CD4-positive, CD25-positive, alpha-beta regulatory T cell (primary cell): ENCODE measurements around the gene SELENOM. TPM values are rescaled to one million over a fixed set of nuclear protein-coding genes. Genes with fewer than 3 reads are reported as not detected.

Experiments
- ATAC-seq, 2 donors: fragments of 150-1000 bp; cut with Tn5 transposase; one replicate each; pipeline ENCODE4 v1.10.0; 2021; ENCODE audit warnings: low read depth in 2 of 2, moderate number of reproducible peaks in 2 of 2, moderate library complexity in 1 of 2
- DNase-seq, 3 donors: peaks; one replicate each; pipeline versions ENCODE4 v3.0.0 to v3.0.0-alpha.2; 2012 to 2022; ENCODE audit warnings: mixed read lengths in 1 of 3
- H3K27ac ChIP-seq: one replicate; pipeline ENCODE4 v1.7.0; 2013; ENCODE audit warnings: mild to moderate bottlenecking, low read length; ENCODE audit not compliant: insufficient read depth, poor library complexity, severe bottlenecking
- H3K27me3 ChIP-seq: one replicate; pipeline ENCODE4 v1.7.0; 2013; ENCODE audit warnings: low read length; ENCODE audit not compliant: control insufficient read depth, insufficient read depth
- H3K36me3 ChIP-seq: one replicate; pipeline ENCODE4 v1.7.0; 2013; ENCODE audit warnings: mild to moderate bottlenecking, low read length, moderate library complexity; ENCODE audit not compliant: control insufficient read depth, insufficient read depth
- H3K4me1 ChIP-seq: 2 replicates; pipeline ENCODE4 v1.7.0; 2013; ENCODE audit warnings: mild to moderate bottlenecking, low read length; ENCODE audit not compliant: insufficient read depth, control insufficient read depth, poor library complexity, severe bottlenecking
- H3K4me3 ChIP-seq: one replicate; pipeline ENCODE4 v1.7.0; 2013; ENCODE audit warnings: low read depth, mild to moderate bottlenecking, low read length, moderate library complexity
- H3K9me3 ChIP-seq, 2 experiments: 1 replicate in 1 of 2; 2 replicates in 1 of 2; pipeline ENCODE4 v1.7.0; 2013; ENCODE audit warnings: low read length in 2 of 2, mild to moderate bottlenecking in 1 of 2, moderate library complexity in 1 of 2; ENCODE audit not compliant: control insufficient read depth in 2 of 2
- H3K27ac Mint-ChIP-seq, 3 donors: one replicate each; pipeline ENCODE4 v1.8.0; 2020 to 2022; ENCODE audit warnings: mild to moderate bottlenecking in 3 of 3, mixed read lengths in 3 of 3, moderate library complexity in 2 of 3
- H3K27me3 Mint-ChIP-seq: one replicate; pipeline ENCODE4 v1.8.0; 2022; ENCODE audit warnings: mild to moderate bottlenecking, mixed read lengths
- H3K36me3 Mint-ChIP-seq: one replicate; pipeline ENCODE4 v1.8.0; 2020; ENCODE audit warnings: mixed read lengths
- H3K4me1 Mint-ChIP-seq, 4 donors: one replicate each; pipeline ENCODE4 v1.8.0; 2020 to 2022; ENCODE audit warnings: mixed read lengths in 4 of 4, mild to moderate bottlenecking in 1 of 4
- H3K4me3 Mint-ChIP-seq, 4 donors: one replicate each; pipeline ENCODE4 v1.8.0; 2020 to 2022; ENCODE audit warnings: mild to moderate bottlenecking in 4 of 4, mixed read lengths in 4 of 4, moderate library complexity in 3 of 4
- H3K9me3 Mint-ChIP-seq, 7 donors: one replicate each; pipeline ENCODE4 v1.8.0; 2020 to 2022; ENCODE audit warnings: mixed read lengths in 7 of 7, mild to moderate bottlenecking in 3 of 7, moderate library complexity in 2 of 7
- polyA plus RNA-seq, 4 donors: library from polyadenylated mRNA; unstranded; fragments of 300-500 nt; fragmentation: Illumina TruSeq; gene quantifications; one replicate each; pipeline ENCODE4 v1.2.3, GENCODE V29; 2021
- total RNA-seq: library from RNA; stranded (reverse); gene quantifications from one replicate; pipeline ENCODE4 v1.2.3, GENCODE V29; 2022

SELENOM gene
- total and polyA plus RNA-seq, 5 donors from 2014 or later = 30.6 to 142 (median 126) TPM

- no peak overlapping the region for H3K4me3 ChIP-seq
- no peak overlapping the region for H3K27ac ChIP-seq
- no peak for DNase-seq
- no peaks in the 10 kb centered on the region for H3K36me3 ChIP-seq
- H3K9me3 Mint-ChIP-seq = no peaks in the 10 kb centered on the region
- H3K4me3 Mint-ChIP-seq = peak overlapping the region in 2 of 4 donors; percentile 27 to 52
- H3K36me3 Mint-ChIP-seq = no peaks in the 10 kb centered on the region
- no peaks in the 10 kb centered on the region for H3K9me3 ChIP-seq
- H3K27ac Mint-ChIP-seq = no peak overlapping the region
- no peaks in the 10 kb centered on the region for H3K27me3 Mint-ChIP-seq
- peaks cover 17% of the 10 kb centered on the region for H3K4me1 ChIP-seq
- H3K4me1 Mint-ChIP-seq = peaks cover 0 to 18% (median 6%) of the 10 kb centered on the region in 4 donors
- ATAC-seq = no peak
- H3K27me3 ChIP-seq = no peaks in the 10 kb centered on the region
These were observed 19.6 kb downstream of the SELENOM start for GRCh38 chr22:31087744-31088215.

GRCh38 chr22:31086703-31087330, 20.6 kb downstream of the SELENOM start:
- DNase-seq (no peak), ATAC-seq (no peak)
- Mint-ChIP-seq H3K27me3 (no peaks in the 10 kb centered on the region), H3K27ac (no peak overlapping the region), H3K4me3 (peak overlapping the region in 3 of 4 donors; percentile 35 to 89 (median 54)), H3K4me1 (peaks cover 0 to 28% (median 11%) of the 10 kb centered on the region in 4 donors), H3K9me3 (no peaks in the 10 kb centered on the region), H3K36me3 (no peaks in the 10 kb centered on the region)
- H3K27me3 ChIP-seq = no peaks in the 10 kb centered on the region
- peaks cover 27% of the 10 kb centered on the region for H3K4me1 ChIP-seq
- H3K4me3 ChIP-seq = no peak overlapping the region
- no peak overlapping the region for H3K27ac ChIP-seq
- no peaks in the 10 kb centered on the region for H3K9me3 ChIP-seq
- no peaks in the 10 kb centered on the region for H3K36me3 ChIP-seq

- Mint-ChIP-seq H3K4me3 (peak overlapping the region; percentile 51 to 89 (median 76)), H3K27ac (no peak overlapping the region), H3K9me3 (no peaks in the 10 kb centered on the region), H3K27me3 (no peaks in the 10 kb centered on the region), H3K4me1 (peaks cover 0 to 37% (median 14%) of the 10 kb centered on the region in 4 donors), H3K36me3 (no peaks in the 10 kb centered on the region)
- DNase-seq (no peak), ATAC-seq (no peak)
- Histone ChIP-seq H3K36me3 (no peaks in the 10 kb centered on the region), H3K27me3 (no peaks in the 10 kb centered on the region), H3K4me3 (no peak overlapping the region), H3K4me1 (peaks cover 36% of the 10 kb centered on the region), H3K9me3 (no peaks in the 10 kb centered on the region), H3K27ac (no peak overlapping the region)
These were observed 21.4 kb downstream of the SELENOM start for GRCh38 chr22:31085928-31086327.

GRCh38 chr22:31085493-31085824, 21.9 kb downstream of the SELENOM start:
- peak overlapping the region; percentile 84 for H3K27ac ChIP-seq
- no peak for DNase-seq
- Mint-ChIP-seq H3K36me3 (no peaks in the 10 kb centered on the region), H3K27ac (peak overlapping the region in 1 of 3 donors; percentile 38), H3K27me3 (no peaks in the 10 kb centered on the region), H3K4me3 (peak overlapping the region; percentile 51 to 89 (median 84)), H3K4me1 (peaks cover 0 to 42% (median 16%) of the 10 kb centered on the region in 4 donors), H3K9me3 (no peaks in the 10 kb centered on the region)
- no peaks in the 10 kb centered on the region for H3K36me3 ChIP-seq
- no peak overlapping the region for H3K4me3 ChIP-seq
- ATAC-seq = no peak
- H3K9me3 ChIP-seq = no peaks in the 10 kb centered on the region
- H3K27me3 ChIP-seq = no peaks in the 10 kb centered on the region
- H3K4me1 ChIP-seq = peaks cover 40% of the 10 kb centered on the region

GRCh38 chr22:31084811-31085492, 22.4 kb downstream of the SELENOM start:
- H3K27me3 Mint-ChIP-seq = no peaks in the 10 kb centered on the region
- H3K9me3 ChIP-seq = no peaks in the 10 kb centered on the region
- H3K27me3 ChIP-seq = no peaks in the 10 kb centered on the region
- H3K36me3 Mint-ChIP-seq = no peaks in the 10 kb centered on the region
- peaks cover 41% of the 10 kb centered on the region for H3K4me1 ChIP-seq
- H3K4me3 ChIP-seq = peak overlapping the region; percentile 70
- H3K27ac Mint-ChIP-seq = peak overlapping the region in 1 of 3 donors; percentile 38
- H3K36me3 ChIP-seq = no peaks in the 10 kb centered on the region
- DNase-seq = peak; percentile 82 to 90 (median 83)
- peak; percentile 86 to 87 for ATAC-seq
- no peaks in the 10 kb centered on the region for H3K9me3 Mint-ChIP-seq
- H3K27ac ChIP-seq = peak overlapping the region; percentile 84
- H3K4me3 Mint-ChIP-seq = peak overlapping the region; percentile 85 to 93 (median 88)
- peaks cover 0 to 43% (median 16%) of the 10 kb centered on the region in 4 donors for H3K4me1 Mint-ChIP-seq

- Mint-ChIP-seq H3K4me3 (peak overlapping the region; percentile 85 to 93 (median 88)), H3K27ac (peak overlapping the region in 2 of 3 donors; percentile 73 to 79), H3K9me3 (no peaks in the 10 kb centered on the region), H3K36me3 (no peaks in the 10 kb centered on the region), H3K4me1 (peaks cover 0 to 43% (median 16%) of the 10 kb centered on the region in 4 donors), H3K27me3 (peaks cover 1% of the 10 kb centered on the region)
- Histone ChIP-seq H3K9me3 (no peaks in the 10 kb centered on the region), H3K4me1 (peaks cover 41% of the 10 kb centered on the region), H3K27ac (peak overlapping the region; percentile 84), H3K36me3 (no peaks in the 10 kb centered on the region), H3K4me3 (peak overlapping the region; percentile 70), H3K27me3 (no peaks in the 10 kb centered on the region)
- peak in 1 of 2 donors; percentile 0 for ATAC-seq
- no peak for DNase-seq
These were observed 23.2 kb downstream of the SELENOM start for GRCh38 chr22:31083923-31084810.

GRCh38 chr22:31083377-31083768, 24.0 kb downstream of the SELENOM start:
- Mint-ChIP-seq H3K27ac (peak overlapping the region in 1 of 3 donors; percentile 73), H3K9me3 (no peaks in the 10 kb centered on the region), H3K4me1 (peaks cover 0 to 43% (median 16%) of the 10 kb centered on the region in 4 donors), H3K27me3 (peaks cover 5% of the 10 kb centered on the region), H3K4me3 (peak overlapping the region; percentile 85 to 93 (median 88)), H3K36me3 (no peaks in the 10 kb centered on the region)
- ATAC-seq (no peak), DNase-seq (no peak)
- Histone ChIP-seq H3K27ac (no peak overlapping the region), H3K36me3 (no peaks in the 10 kb centered on the region), H3K27me3 (no peaks in the 10 kb centered on the region), H3K9me3 (no peaks in the 10 kb centered on the region), H3K4me3 (no peak overlapping the region), H3K4me1 (peaks cover 41% of the 10 kb centered on the region)
